PC-3 (cell line): ENCODE measurements around the gene ATP1A4. TPM values are rescaled to one million over a fixed set of nuclear protein-coding genes. Genes with fewer than 3 reads are reported as not detected.
A peak's percentile ranks its signal among the peaks of the same experiment; 100 is the strongest.

Experiments
- ATAC-seq: fragments of 200-7000 bp; cut with Tn5 transposase; 2 replicates; pipeline ENCODE4 v1.9.1; 2020; ENCODE audit warnings: mild to moderate bottlenecking, moderate library complexity
- BruUV-seq: library from RNA; stranded (reverse); fragments of 400-500 nt; replicated peaks from 2 replicates; lab custom pipeline; 2021; lab: Mats Ljungman, UMichigan
- CTCF ChIA-PET: fragments of 300-600 bp; sonication (Branson Sonifier 250); formaldehyde crosslinking; loops from one replicate; lab custom pipeline; 2022; ENCODE audit warnings: antibody characterized with exemption; lab: Charles Lee
- POLR2A ChIA-PET: fragments of 300-600 bp; sonication (Branson Sonifier 250); formaldehyde crosslinking; loops from one replicate; lab custom pipeline; 2022; ENCODE audit warnings: antibody characterized with exemption; ENCODE audit not compliant: unreplicated experiment; lab: Charles Lee
- DNase-seq: peaks from one replicate; pipeline ENCODE4 v3.0.0-alpha.2; 2015
- H2AFZ ChIP-seq: fragments of 300-600 bp; sonication (generic); 2 replicates; pipeline ENCODE4 v1.6.0; 2016; ENCODE audit warnings: antibody characterized with exemption, low read length
- H3F3A ChIP-seq: fragments of 300-600 bp; sonication (generic); one replicate; pipeline ENCODE4 v1.6.0; 2017; ENCODE audit warnings: antibody characterized with exemption, low read length, control low read depth, mild to moderate bottlenecking; ENCODE audit not compliant: unreplicated experiment
- H3K27ac ChIP-seq: fragments of 300-600 bp; sonication (generic); 2 replicates; pipeline ENCODE4 v1.5.1; 2016; ENCODE audit warnings: mild to moderate bottlenecking, low read length
- H3K27me3 ChIP-seq: fragments of 300-600 bp; sonication (generic); 2 replicates; pipeline ENCODE4 v1.6.1; 2016; ENCODE audit warnings: low read length, mixed read lengths
- H3K36me3 ChIP-seq: fragments of 300-600 bp; sonication (generic); 2 replicates; pipeline ENCODE4 v1.6.1; 2016; ENCODE audit warnings: low read depth, mixed run types, low read length, mixed read lengths
- H3K4me1 ChIP-seq: fragments of 300-600 bp; sonication (generic); 2 replicates; pipeline ENCODE4 v1.5.1; 2016; ENCODE audit warnings: low read length; ENCODE audit not compliant: insufficient read depth
- H3K4me2 ChIP-seq: fragments of 300-600 bp; sonication (generic); 2 replicates; pipeline ENCODE4 v1.6.0; 2016; ENCODE audit warnings: low read length
- H3K4me3 ChIP-seq: fragments of 300-600 bp; sonication (generic); 2 replicates; pipeline ENCODE4 v1.5.1; 2016; ENCODE audit warnings: mild to moderate bottlenecking, low read length, mixed read lengths
- H3K79me2 ChIP-seq: fragments of 300-600 bp; sonication (generic); 2 replicates; pipeline ENCODE4 v1.6.1; 2017; ENCODE audit warnings: low read length, mixed read lengths
- H3K9ac ChIP-seq: fragments of 300-600 bp; sonication (generic); 2 replicates; pipeline ENCODE4 v1.6.0; 2016; ENCODE audit warnings: mild to moderate bottlenecking, low read length
- H3K9me2 ChIP-seq: fragments of 300-600 bp; sonication (generic); replicated peaks from 2 replicates; pipeline ENCODE4 v1.6.1; 2016; ENCODE audit warnings: mixed run types, low read length, mixed read lengths
- H3K9me3 ChIP-seq: fragments of 300-600 bp; sonication (generic); 2 replicates; pipeline ENCODE4 v1.6.1; 2016; ENCODE audit warnings: low read length, mixed read lengths
- H4K20me1 ChIP-seq: fragments of 300-600 bp; sonication (generic); 2 replicates; pipeline ENCODE4 v1.6.1; 2016; ENCODE audit warnings: low read length, mixed read lengths
- EZH2 ChIP-seq: fragments of 300-600 bp; sonication (generic); IDR thresholded peaks from one replicate; pipeline ENCODE4 v1.6.1; 2017; ENCODE audit warnings: antibody characterized with exemption, mild to moderate bottlenecking, low read length; ENCODE audit not compliant: unreplicated experiment
- EZH2phosphoT487 ChIP-seq: fragments of 300-600 bp; sonication (generic); IDR thresholded peaks from 2 replicates; pipeline ENCODE4 v1.6.1; 2018; ENCODE audit warnings: mild to moderate bottlenecking, antibody characterized with exemption, low read length, borderline replicate concordance
- intact Hi-C: fragments of 100-400 bp; cut with micrococcal nuclease; formaldehyde crosslinking; loops from 2 replicates; pipeline ENCODE4 v1.9.0; 2023
- total RNA-seq: library from RNA; depleted of rRNA; stranded (reverse); fragments of >200 nt; gene quantifications from 2 replicates; pipeline ENCODE4 v1.2.3, GENCODE V29; 2014
- TF ChIP-seq, protein P1 (sequence below): fragments of 300-600 bp; sonication (generic); conservative IDR thresholded peaks from 2 replicates; pipeline ENCODE4 v1.5.1; 2017; ENCODE audit warnings: antibody characterized with exemption, low read depth, mild to moderate bottlenecking, low read length

The ATP1A4 gene
- total RNA-seq, 1 experiment from 2014 or later: 0.04 TPM

DNA sequence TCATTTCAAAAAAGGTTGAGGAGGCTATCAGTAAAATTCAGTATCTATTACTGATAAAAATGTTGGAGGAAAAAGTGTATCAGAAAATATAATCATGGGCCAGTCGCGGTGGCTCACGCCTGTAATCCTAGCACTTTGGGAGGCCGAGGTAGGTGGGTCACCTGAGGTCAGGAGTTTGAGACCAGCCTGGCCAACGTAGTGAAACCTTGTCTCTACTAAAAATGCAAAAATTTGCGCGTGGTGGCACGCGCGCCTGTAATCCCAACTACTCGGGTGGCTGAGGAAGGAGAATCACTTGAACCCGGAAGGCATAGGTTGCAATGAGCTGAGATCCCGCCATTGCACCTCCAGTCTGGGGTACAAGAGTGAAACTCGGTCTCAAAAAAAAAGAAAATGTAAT, 5.3 kb upstream of the ATP1A4 start:
- Histone ChIP-seq H3K4me2 (no peak overlapping the region), H3K79me2 (no peaks in the 10 kb centered on the region), H3K4me1 (0 out of 2 replicates have a peak, but pooled peaks cover 7% of the 10 kb centered on the region), H2AFZ (no peak overlapping the region), H3K9ac (no peak overlapping the region), H3K27me3 (peaks cover 11% of the 10 kb centered on the region; the same call in 1 of the 2 replicates), H3K4me3 (no peak overlapping the region), H4K20me1 (no peaks in the 10 kb centered on the region), H3K36me3 (no peaks in the 10 kb centered on the region), H3K27ac (no peak overlapping the region), H3K9me2 (no peaks in the 10 kb centered on the region), H3F3A (no peaks in the 10 kb centered on the region), H3K9me3 (no peaks in the 10 kb centered on the region)
- TF ChIP-seq EZH2 (no peak), EZH2phosphoT487 (no peak)
- TF ChIP-seq, protein P1, sequence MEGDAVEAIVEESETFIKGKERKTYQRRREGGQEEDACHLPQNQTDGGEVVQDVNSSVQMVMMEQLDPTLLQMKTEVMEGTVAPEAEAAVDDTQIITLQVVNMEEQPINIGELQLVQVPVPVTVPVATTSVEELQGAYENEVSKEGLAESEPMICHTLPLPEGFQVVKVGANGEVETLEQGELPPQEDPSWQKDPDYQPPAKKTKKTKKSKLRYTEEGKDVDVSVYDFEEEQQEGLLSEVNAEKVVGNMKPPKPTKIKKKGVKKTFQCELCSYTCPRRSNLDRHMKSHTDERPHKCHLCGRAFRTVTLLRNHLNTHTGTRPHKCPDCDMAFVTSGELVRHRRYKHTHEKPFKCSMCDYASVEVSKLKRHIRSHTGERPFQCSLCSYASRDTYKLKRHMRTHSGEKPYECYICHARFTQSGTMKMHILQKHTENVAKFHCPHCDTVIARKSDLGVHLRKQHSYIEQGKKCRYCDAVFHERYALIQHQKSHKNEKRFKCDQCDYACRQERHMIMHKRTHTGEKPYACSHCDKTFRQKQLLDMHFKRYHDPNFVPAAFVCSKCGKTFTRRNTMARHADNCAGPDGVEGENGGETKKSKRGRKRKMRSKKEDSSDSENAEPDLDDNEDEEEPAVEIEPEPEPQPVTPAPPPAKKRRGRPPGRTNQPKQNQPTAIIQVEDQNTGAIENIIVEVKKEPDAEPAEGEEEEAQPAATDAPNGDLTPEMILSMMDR: no peak
- BruUV-seq: no TSS peak
- no peak for ATAC-seq
- intact Hi-C loops: no loop called here
- CTCF ChIA-PET: no interaction called here
- POLR2A ChIA-PET: no interaction called here
- no peak for DNase-seq

DNA sequence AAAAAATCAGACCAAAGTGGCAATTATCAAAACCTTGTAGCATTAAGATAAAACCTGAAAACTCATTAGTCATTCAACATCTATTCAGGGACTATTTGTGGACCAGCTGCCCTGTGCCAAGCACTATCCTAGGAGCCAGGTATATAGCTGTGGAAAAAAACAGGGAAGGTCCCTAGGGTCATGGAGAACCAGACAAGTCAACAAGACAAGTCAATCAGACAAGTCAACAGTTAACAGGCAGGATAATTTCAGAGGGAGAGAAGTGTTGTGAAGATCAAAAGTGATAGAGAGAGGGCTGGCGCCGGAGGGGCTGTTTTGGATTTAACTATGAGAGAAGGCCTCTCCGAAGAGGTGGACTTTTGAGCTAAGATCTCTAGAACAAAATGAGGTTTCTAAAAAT, 3.3 kb upstream of the ATP1A4 start:
- DNase-seq (no peak), ATAC-seq (no peak)
- no peak overlapping the region for H3K9ac ChIP-seq
- no peaks in the 10 kb centered on the region for H3K9me2 ChIP-seq
- no TSS peak for BruUV-seq
- no peak overlapping the region for H3K27ac ChIP-seq
- ChIA-PET CTCF (interaction anchor here (0.6 kb wide), 2 partner anchors 48 to 1130 kb away, joined by 3 to 5 read pairs; no protein-coding TSS in a partner anchor), POLR2A (no interaction called here)
- H3K4me3 ChIP-seq: no peak overlapping the region
- H3K79me2 ChIP-seq: no peaks in the 10 kb centered on the region
- no peaks in the 10 kb centered on the region for H3K36me3 ChIP-seq
- H4K20me1 ChIP-seq: no peaks in the 10 kb centered on the region
- intact Hi-C loops: no loop called here
- TF ChIP-seq, protein P1: no peak
- TF ChIP-seq EZH2phosphoT487: no peak
- no peak for TF ChIP-seq EZH2
- H2AFZ ChIP-seq: no peak overlapping the region
- no peak overlapping the region for H3K4me2 ChIP-seq
- no peaks in the 10 kb centered on the region for H3F3A ChIP-seq
- no peaks in the 10 kb centered on the region for H3K27me3 ChIP-seq
- H3K4me1 ChIP-seq: 0 out of 2 replicates have a peak, but pooled peaks cover 7% of the 10 kb centered on the region
- H3K9me3 ChIP-seq: no peaks in the 10 kb centered on the region

- ChIA-PET POLR2A (interaction anchor here (0.6 kb wide), 1 partner anchor 13 kb away, joined by 5 read pairs; no protein-coding TSS in a partner anchor), CTCF (no interaction called here)
- H3K4me2 ChIP-seq: no peak overlapping the region
- H3K4me1 ChIP-seq: 0 out of 2 replicates have a peak, but pooled peaks cover 7% of the 10 kb centered on the region
- H3K9me3 ChIP-seq: no peaks in the 10 kb centered on the region
- BruUV-seq: no TSS peak
- ATAC-seq: peak; percentile 81
- intact Hi-C loops: no loop called here
- no peaks in the 10 kb centered on the region for H4K20me1 ChIP-seq
- H3K36me3 ChIP-seq: no peaks in the 10 kb centered on the region
- H3K27ac ChIP-seq: no peak overlapping the region
- no peak overlapping the region for H2AFZ ChIP-seq
- no peak for TF ChIP-seq EZH2phosphoT487
- TF ChIP-seq, protein P1: no peak
- no peak for TF ChIP-seq EZH2
- H3K9me2 ChIP-seq: no peaks in the 10 kb centered on the region
- H3K4me3 ChIP-seq: no peak overlapping the region
- DNase-seq: no peak
- no peaks in the 10 kb centered on the region for H3K79me2 ChIP-seq
- no peak overlapping the region for H3K9ac ChIP-seq
- no peaks in the 10 kb centered on the region for H3F3A ChIP-seq
- H3K27me3 ChIP-seq: no peaks in the 10 kb centered on the region
These were observed 2.2 kb upstream of the ATP1A4 start for GRCh38 chr1:160149233-160149632.
